NB4 (cell line): ENCODE results near the gene ZBTB8B.

ENCODE experiments used
- CTCF ChIP-seq: IDR thresholded peaks from one replicate; pipeline ENCODE4 v1.5.1; 2012; ENCODE audit warnings: low read depth, low read length
- MAX ChIP-seq: IDR thresholded peaks from 2 replicates; pipeline ENCODE4 v1.6.1; 2011; ENCODE audit warnings: low read depth, low read length
- POLR2A ChIP-seq: IDR thresholded peaks from 2 replicates; pipeline ENCODE4 v1.6.1; 2011; ENCODE audit warnings: mild to moderate bottlenecking; ENCODE audit not compliant: insufficient read length; ENCODE audit errors: extremely low read depth

GRCh38 chr1:32500387-32501209 is 35.7 kb downstream of the ZBTB8B start:
- TF ChIP-seq CTCF, result no peak
- TF ChIP-seq MAX, result no peak
- TF ChIP-seq POLR2A, result peak; percentile 27
